ENCODE measurements around the gene ZIC4. TPM values are rescaled to one million over a fixed set of nuclear protein-coding genes. Genes with fewer than 3 reads are reported as not detected.

The ZIC4 gene
- polyA plus RNA-seq, 3 donors, result not detected

DNA sequence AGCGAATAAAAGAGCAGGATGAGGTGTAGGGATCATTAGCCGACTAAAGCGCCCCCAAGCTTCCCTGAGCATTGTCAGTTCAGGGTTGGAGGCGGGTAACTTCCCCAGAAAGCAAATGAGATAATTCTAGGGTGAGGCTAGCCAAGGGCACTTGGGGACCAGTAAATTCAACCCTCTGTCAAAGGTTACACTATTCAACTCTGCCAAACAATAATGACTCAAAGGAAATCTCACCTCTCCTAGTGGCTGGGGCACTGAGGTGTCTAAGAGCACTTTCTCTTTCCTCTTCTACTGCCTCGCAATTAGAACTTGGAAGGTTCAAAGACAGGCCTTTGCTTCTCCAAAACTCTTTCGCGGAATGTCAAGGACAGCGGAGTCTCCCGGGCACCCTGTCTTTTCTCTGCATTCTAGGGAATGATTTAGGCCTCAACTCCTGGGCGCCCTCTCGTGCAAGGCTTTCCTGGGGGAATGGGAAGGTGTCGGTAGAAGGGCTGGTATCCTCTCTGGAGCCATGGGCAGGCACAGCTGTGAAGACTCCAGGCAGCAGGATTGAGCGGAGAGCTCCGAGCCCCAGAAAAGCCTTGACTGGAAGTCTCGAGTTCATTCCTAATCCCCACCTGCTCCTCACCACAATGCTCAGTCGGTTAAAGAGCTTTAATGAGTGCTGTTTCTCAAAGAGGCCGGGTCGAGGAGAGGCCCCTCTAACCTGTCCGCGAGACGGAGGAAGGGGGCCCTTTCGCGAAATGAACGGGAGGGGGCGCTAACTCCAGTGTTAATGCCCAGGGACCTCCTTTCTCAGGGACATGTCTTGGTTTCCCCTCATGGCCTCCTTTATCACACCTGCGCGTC lies 21.9 kb downstream of the ZIC4 start:
- no peaks in the 10 kb centered on the region for H3K4me1 ChIP-seq (ENCODE audit: control insufficient read depth in 1 of 2, insufficient read depth in 2 of 2, low read length in 2 of 2)
- H2AFZ ChIP-seq (ENCODE audit: insufficient read depth, low read depth, low read length, poor library complexity, severe bottlenecking), result no peak overlapping the region
- H3K79me2 ChIP-seq (ENCODE audit: insufficient read depth, low read length), result no peaks in the 10 kb centered on the region
- H3K4me1 Mint-ChIP-seq, result no peaks in the 10 kb centered on the region
- no peak overlapping the region for H3K9ac ChIP-seq (ENCODE audit: insufficient read depth, low read length, poor library complexity, severe bottlenecking)
- no peaks in the 10 kb centered on the region for H4K20me1 ChIP-seq (ENCODE audit: insufficient read depth, low read length)
- peaks cover 2 to 3% of the 10 kb centered on the region in 2 donors for H3K36me3 Mint-ChIP-seq
- peaks cover 95 to 100% of the 10 kb centered on the region in 2 donors for H3K27me3 ChIP-seq (ENCODE audit: control insufficient read depth in 2 of 2, insufficient read depth in 2 of 2, low read length in 2 of 2)
- peak overlapping the region in 1 of 2 donors; percentile 76 for H3K4me3 Mint-ChIP-seq
- H3K4me3 ChIP-seq (replicated peaks in 1 of 3; ENCODE audit: low read depth in 2 of 3, low read length in 3 of 3), result no peak overlapping the region
- no peak overlapping the region for H3K4me2 ChIP-seq (replicated peaks; ENCODE audit: extremely low read depth, low read length, poor library complexity, severe bottlenecking)
- H3K27me3 Mint-ChIP-seq (ENCODE audit: low read depth in 3 of 3), result peaks cover 94 to 98% (median 95%) of the 10 kb centered on the region in 3 donors
- no peak overlapping the region for H3K27ac ChIP-seq (ENCODE audit: low read depth in 1 of 2, low read length in 2 of 2)
- peaks cover 25 to 74% of the 10 kb centered on the region in 2 donors for H3K9me3 ChIP-seq (replicated peaks in 1 of 2; ENCODE audit: control insufficient read depth in 1 of 2, insufficient read depth in 1 of 2, low read length in 2 of 2)
- no peak overlapping the region for H3K27ac Mint-ChIP-seq
- DNase-seq, result no peak
- 9% methylated on average over 15 of the region's 27 CpGs for WGBS (ENCODE audit: insufficient coverage)
- intact Hi-C loops (cut with micrococcal nuclease), result no loop called here
- TF ChIP-seq CTCF (IDR thresholded peaks at IDR 0.05), result peak; percentile 23
- no peaks in the 10 kb centered on the region for H3K36me3 ChIP-seq (replicated peaks in 1 of 2; ENCODE audit: control insufficient read depth in 1 of 2, insufficient read depth in 2 of 2, low read length in 2 of 2)
- peaks cover 14 to 65% (median 51%) of the 10 kb centered on the region in 7 donors for H3K9me3 Mint-ChIP-seq

- Histone ChIP-seq H3K27me3 (ENCODE audit: control insufficient read depth in 2 of 2, insufficient read depth in 2 of 2, low read length in 2 of 2) (peaks cover 95 to 100% of the 10 kb centered on the region in 2 donors), H3K36me3 (replicated peaks in 1 of 2; ENCODE audit: control insufficient read depth in 1 of 2, insufficient read depth in 2 of 2, low read length in 2 of 2) (no peaks in the 10 kb centered on the region), H3K27ac (ENCODE audit: low read depth in 1 of 2, low read length in 2 of 2) (no peak overlapping the region), H4K20me1 (ENCODE audit: insufficient read depth, low read length) (no peaks in the 10 kb centered on the region), H3K79me2 (ENCODE audit: insufficient read depth, low read length) (no peaks in the 10 kb centered on the region), H3K4me2 (replicated peaks; ENCODE audit: extremely low read depth, low read length, poor library complexity, severe bottlenecking) (no peak overlapping the region), H3K9me3 (replicated peaks in 1 of 2; ENCODE audit: control insufficient read depth in 1 of 2, insufficient read depth in 1 of 2, low read length in 2 of 2) (peaks cover 21 to 73% of the 10 kb centered on the region in 2 donors), H3K4me1 (ENCODE audit: control insufficient read depth in 1 of 2, insufficient read depth in 2 of 2, low read length in 2 of 2) (no peaks in the 10 kb centered on the region), H3K4me3 (replicated peaks in 1 of 3; ENCODE audit: low read depth in 2 of 3, low read length in 3 of 3) (no peak overlapping the region), H3K9ac (ENCODE audit: insufficient read depth, low read length, poor library complexity, severe bottlenecking) (no peak overlapping the region), H2AFZ (ENCODE audit: insufficient read depth, low read depth, low read length, poor library complexity, severe bottlenecking) (no peak overlapping the region)
- intact Hi-C loops (cut with micrococcal nuclease), result no loop called here
- Mint-ChIP-seq H3K36me3 (no peaks in the 10 kb centered on the region), H3K27me3 (ENCODE audit: low read depth in 3 of 3) (peaks cover 94 to 98% (median 95%) of the 10 kb centered on the region in 3 donors), H3K4me3 (peak overlapping the region in 1 of 2 donors; percentile 44), H3K4me1 (no peaks in the 10 kb centered on the region), H3K27ac (peak overlapping the region in 1 of 7 donors; percentile 54), H3K9me3 (peaks cover 13 to 66% (median 47%) of the 10 kb centered on the region in 7 donors)
- no peak for TF ChIP-seq CTCF (IDR thresholded peaks at IDR 0.05)
- WGBS (ENCODE audit: insufficient coverage), result 7% methylated on average over 3 of the region's 6 CpGs
- no peak for DNase-seq
Observed at GRCh38 chr3:147383617-147384016, 22.7 kb downstream of the ZIC4 start.

Data from CD14-positive monocyte (primary cell).